NCI-H1105 treated with DMSO at 0.1 percent for 48 hours (cell line): ENCODE measurements around the gene MTF1.

Experiments used
- DNase-seq: peaks from one replicate; lab custom pipeline; 2025; lab: John Stamatoyannopoulos, UW

The MTF1 gene

DNA sequence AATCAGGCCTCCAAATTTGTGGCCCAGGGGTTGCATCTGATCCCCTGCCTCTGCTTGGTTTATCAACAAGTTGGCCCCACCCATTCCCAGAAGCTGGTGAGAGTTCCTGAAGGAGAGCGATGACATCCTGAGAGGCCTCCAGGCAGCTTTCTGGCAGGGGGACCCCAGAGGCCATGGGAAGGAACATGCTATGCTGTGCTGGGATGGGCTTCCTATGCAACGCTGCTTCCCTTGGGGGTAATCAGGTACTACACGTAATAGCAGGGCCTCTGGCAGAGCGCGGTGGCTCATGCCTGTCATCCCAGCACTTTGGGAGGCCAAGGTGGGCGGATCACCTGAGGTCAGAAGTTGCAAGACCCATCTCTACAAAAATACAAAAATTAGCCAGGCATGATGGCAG, 8.4 kb upstream of the MTF1 start:
- DNase-seq, result no peak

DNA sequence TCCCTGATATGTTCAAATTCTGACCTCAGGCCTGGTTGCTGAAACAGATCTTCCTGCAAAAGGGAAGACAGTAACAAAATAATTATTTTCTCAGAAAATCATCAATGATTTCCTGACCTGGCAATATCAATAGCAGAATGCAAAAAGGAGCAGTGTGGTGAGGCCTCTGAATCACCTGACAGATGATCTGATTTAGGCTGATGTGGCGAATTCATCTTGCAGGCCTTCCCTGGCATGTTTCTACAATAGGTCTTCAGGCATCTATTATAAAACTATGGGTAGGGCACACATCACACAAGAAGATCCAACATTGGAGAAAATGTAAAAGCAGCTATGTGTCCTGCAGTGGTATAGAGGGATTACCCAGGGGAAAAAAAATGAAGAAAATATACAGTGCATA, 7.1 kb upstream of the MTF1 start:
- no peak for DNase-seq

DNA sequence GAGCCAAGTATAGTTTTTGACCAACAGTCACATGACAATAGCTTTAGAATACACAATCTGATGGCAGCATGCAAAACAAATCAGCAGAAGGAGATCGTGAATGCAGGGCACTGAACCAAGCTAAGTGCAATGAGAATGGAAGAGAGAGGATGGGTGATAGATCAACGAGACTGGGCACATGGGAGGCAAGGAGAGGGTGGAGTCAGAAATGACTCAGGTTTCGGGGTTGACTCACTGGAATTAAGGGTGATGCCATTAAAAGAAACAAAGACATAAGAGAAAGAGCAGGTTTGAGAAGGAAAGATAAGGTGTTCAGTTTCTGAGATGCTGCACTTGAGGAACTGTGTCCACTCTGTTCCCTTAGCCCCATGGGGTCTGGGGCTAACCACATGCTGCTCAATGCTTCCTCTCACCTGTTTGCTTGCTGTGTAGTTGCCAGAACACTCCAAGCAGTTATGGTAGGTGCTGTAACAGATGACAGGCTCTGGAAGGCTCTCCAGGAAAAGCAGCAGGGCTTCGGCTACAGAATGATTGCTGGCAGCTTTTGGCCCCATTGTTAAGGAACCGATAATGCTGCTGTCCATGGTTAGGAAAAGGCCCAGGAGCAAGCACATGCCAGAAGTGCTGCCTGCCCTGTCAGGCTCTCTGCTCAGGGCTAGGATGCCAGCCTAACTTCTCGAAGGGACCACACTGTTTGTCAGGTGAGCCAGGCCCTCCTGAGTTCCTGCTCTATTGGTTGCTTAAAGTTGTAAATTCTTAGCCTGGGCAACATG, 6.1 kb upstream of the MTF1 start:
- DNase-seq, result no peak

DNA sequence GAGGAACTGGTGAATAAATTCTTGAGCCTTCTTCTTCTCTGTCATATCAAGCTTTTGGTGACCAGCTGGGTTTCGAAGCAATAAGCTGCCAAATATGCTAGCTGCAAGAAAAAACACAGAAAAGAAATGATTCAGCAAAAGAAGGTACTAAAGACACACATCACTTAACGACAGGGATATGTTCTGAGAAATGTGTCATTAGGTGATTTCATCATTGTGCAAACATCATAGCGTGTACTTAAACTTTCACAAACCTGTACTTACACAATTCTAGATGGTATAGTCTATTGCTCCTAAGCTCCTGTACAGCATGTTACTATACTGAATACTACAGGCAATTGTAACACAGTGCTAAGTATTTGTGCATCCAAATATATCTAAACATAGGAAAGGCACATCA, 2.9 kb upstream of the MTF1 start:
- DNase-seq, result no peak

DNA sequence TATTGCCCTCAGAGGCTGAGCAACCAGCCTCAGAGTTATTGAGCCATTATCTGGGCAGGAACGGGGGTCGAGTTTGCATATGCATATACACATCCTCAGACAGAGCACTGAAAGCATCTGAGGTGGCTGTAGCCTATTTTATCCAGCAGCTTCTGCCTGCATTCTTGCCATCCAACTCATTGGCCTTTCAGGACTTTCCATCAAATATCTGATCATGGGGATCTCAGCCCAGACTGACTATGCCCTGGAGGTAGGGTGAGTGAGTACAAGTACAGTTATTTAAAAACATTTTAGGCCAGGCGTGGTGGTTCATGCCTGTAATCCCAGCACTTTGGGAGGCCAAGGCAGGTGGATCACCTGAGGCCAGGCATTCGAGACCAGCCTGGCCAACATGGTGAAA, 1.8 kb upstream of the MTF1 start:
- no peak for DNase-seq

DNA sequence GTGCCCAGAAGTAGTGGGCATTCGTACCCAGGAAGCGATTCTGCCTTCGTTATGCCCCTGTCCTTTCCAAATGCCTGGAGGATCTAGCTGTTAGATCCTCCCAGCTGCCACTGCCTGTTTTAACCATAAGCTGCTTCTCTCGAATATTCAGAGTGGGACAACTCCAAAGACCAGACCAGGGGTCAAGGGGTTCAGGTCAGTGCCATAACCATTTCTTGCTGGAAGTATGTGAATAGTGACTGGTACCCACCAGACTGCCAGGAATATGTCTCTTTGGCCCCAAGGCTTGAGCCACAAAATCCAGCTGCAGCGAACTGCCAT, 914 bp upstream of the MTF1 start:
- DNase-seq, result no peak

DNA sequence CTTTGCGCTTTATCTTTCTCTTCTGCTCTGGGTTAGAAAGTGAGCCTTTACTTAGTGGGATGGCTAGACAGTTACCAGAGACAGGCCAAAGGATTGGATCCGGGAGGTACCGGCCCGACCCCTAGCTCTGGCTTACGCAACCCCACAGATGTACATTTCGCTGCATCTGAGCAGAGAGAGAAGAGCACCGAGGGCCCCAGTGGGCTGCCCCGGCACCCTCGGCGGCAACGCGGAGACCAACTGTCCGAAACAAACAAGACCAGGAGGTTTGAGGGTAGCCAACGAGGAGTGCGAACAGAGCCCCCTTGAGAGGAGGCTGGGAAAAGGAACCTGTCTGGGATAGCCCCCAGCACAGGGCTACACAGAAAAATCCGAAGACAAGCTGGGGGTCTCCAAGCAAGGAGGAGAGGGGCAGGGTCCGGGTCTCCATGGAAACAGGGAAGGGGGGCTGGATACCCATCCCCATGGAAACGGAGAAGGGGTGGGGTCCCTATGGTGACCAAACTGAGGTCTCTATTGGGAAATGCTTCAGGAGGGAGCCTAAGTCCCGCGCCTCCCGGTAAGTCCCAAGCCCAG, 373 bp downstream of the MTF1 start:
- DNase-seq, result no peak

DNA sequence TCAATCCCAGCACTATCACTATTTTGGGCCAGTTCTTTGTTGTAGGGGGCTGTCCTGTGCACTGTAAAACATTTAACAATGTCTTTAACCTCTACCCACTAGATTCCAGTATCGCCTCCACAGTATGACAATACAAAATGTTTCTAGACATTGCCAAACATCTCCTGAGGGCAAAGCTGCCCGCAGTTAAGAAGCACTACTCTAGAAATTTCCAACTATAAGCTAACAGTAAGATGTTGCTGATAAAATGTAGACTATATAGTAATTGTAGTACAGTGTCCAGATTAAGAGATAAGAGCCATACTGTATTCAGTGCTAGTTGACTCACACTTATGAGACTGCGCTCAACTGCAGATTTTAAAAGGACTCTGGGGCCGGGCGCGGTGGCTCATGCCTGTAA, 5.0 kb downstream of the MTF1 start:
- no peak for DNase-seq

DNA sequence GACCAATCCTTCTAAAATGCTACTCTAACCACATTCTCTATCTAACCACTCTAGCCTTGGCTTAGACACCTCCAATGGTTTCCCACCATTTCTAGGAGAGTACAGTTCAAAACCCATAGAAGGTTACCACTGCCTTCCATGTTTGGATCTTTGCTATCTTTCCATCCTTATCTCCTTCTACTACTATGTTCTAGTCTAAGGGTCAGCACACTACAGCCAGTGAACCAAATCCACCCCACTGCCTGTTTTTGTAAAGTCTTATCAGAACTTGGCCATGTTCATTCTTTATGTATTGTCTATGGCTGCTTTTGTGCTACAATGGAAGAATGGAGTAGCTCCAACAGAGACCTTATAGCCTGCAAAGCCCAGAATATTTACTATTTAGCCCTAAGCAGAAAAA, 6.2 kb downstream of the MTF1 start:
- no peak for DNase-seq

DNA sequence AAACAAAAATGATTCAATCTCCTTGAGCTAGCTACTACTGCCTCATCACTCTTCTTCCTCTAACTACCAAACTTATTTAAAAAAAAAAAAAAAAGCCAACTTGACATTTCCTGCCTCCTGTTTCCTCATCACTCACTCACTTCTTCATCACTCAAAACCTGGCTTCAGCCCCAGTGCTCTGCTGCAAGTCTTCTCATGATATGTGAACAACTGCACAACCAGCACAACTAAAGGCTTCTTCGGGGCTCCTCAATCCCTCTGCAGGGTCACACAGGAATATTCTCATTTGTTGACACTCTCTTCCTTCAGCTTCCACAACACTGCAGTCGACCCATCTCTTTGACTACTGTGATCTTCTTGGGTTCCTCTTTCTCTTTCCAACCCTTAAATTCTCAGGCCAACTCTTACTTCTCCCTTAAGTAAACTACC, 7.6 kb downstream of the MTF1 start:
- DNase-seq, result no peak

DNA sequence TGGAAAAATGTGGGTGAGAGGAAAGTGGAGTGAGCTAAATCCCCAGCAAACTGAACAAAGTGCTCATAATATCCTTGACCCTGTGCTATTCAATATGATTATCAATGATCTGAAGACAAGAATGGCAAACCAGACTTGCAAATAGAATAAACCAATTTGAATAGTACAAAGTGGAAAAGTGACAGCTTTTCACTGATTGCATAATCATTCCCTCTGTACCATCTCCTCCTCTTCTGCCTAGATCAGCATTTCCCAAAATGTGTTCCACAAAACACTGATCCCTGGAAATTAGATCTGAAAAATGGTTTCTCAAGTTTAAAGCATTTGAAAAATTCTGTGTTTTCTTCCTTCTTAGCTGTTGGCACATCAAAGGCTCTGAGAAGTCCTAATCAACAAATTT, 8.1 kb downstream of the MTF1 start:
- DNase-seq, result no peak

DNA sequence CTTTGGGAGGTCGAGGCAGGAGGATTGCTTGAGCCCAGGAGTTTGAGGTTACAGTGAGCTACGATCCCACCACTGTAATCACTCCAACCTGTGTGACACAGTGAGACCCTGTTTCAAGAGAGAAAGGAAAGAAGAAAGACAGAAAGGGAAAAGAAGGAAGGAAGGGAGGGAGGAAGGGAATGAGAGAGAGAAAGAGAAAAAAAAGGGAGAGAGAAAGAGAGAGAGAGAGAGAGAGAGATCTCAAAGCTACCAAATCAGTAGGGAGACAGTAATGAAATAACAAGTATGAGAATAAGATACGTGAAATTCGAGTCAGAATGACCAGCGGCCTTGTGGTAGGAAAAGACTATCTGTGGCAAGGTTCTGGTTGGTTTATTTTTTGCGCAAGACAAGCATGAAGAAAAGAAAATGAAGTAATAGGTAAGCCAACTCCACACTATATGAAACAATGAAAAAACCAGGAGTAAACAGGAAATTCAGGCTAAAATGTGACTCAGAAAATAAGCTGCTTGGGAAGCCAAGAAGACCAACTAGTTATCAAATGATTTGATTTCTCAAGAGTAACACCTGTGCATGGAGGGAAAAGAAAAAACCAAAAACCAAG, 8.9 kb downstream of the MTF1 start:
- no peak for DNase-seq

DNA sequence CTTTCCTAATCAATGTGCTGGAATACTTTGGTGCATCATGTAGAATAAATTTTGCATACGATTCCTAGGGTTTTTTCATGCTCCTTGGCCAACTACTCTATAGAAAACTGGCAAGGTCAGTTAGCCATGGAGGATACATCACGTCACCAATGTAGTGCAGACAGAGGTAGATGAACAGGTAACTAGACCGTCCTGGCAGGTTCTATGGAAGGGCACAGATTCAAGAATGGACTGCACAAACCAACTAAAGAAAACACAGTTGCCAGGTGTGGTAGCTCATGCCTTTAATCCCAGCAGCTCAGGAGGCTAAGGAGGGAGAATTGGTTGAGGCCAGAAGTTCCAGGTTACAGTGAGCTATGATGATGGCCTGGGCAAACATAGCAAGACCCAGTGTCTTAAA, 9.9 kb downstream of the MTF1 start:
- DNase-seq, result no peak

DNA sequence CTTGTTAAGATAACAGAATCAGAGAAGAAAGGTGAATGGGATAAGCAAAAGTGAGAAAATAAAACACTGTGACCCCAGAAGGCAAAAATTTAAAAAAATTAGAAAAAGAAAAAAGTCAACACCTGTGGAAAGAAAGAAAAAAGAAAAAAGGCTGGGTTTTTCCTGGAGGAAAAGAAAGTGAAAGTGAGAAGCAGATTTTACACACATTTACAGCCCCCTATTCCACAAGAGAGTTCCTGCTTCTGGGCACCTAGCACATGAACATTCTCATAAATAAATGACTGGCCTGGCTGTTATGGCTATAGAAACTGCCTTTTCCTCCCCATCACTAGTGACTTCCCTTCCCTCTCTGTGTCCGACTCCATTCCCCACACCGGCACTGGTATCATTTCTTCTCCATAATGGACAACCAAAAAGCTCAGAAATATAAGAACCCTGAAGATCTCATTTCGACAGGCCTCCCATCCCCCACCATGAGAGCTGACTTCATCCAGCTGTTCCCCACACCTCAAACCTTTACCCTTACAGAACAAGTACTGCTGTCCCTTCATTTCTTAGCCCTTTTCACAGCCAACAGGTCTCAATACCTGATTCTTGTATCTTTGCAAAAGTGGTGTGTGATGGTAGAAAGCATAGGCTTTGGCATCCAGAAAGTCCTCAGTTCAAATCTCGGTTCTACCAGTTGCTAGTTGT, 12.6 kb downstream of the MTF1 start:
- DNase-seq, result no peak

DNA sequence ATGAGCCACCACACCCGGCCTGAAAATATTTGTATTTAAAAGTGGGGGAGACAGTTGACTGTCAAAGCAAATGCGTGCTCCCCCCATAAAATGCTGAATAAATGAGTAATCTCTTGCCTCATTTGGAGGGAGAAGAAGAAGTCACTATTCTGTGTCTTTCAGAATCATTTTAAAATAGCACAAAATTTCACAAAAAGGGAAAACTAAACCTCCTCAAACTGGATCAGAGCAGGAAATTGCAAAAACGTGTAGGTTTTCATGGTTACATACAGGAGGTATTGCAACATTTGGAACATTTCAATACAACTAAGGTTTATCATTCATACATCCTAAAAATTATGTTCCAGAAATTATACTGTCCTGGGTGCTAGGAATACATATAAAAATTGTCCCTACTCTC, 13.6 kb downstream of the MTF1 start:
- no peak for DNase-seq

DNA sequence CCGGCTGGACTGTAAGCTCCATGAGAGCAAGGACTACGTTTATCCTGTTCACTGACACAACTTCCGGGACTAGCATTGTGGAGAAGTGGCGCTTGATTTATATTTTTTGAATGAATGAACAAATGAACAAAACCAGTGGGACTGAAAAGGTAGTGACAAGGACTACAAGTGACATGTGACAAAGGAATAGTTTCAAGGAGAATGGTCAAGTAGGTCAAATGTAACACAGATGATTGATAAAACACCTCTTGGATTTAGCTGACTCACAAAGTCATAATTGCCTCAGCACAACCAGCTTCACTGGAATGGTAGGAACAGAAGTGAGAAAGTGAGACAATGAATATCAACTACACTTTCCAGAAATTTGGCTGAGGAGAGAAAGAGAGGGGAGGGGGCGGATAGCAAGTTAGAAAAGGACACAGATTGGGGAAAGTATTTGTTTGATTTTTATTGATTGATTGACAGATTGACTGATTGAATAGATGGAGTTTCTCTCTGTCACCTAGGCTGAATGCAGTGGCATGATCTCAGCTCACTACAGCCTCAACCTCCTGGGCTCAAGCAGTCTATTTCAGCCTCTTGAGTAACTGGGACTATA, 14.2 kb downstream of the MTF1 start:
- no peak for DNase-seq

DNA sequence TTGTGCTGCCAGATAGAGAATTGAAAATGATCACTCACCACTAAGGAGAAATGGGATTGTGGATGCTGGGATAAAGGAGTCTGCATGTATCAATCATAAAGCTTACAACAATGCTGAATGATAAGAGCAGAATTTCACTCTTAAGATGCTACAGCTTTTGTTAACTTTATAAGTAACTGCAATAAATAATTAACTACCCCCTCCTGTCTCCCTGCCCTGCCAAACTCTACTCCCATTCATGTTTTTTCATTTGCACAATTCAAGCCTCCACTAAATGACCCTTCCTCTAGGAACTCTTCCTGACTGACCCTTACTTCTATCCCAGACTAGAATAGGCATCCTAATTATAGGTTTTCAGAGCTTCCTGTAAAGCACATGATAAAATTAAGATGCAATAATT, 14.9 kb downstream of the MTF1 start:
- no peak for DNase-seq

DNA sequence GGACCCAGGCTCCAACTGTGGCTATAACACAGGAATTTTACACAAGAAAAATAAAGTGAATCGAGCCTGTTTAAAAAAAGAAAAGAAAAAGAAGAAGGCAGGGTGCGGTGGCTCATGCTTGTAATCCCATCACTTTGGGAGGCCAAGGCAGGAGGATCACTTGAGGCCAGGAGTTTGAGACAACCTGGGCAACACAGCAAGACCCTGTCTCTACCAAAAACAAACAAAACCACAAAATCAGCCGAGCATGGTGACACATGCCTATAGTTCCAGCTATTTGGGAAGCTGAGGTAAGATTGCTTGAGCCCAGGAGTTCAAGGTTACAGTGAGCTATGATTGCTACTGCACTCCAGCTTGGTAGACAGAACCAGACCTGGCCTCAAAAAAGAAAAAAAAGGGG, 17.7 kb downstream of the MTF1 start:
- DNase-seq, result no peak

DNA sequence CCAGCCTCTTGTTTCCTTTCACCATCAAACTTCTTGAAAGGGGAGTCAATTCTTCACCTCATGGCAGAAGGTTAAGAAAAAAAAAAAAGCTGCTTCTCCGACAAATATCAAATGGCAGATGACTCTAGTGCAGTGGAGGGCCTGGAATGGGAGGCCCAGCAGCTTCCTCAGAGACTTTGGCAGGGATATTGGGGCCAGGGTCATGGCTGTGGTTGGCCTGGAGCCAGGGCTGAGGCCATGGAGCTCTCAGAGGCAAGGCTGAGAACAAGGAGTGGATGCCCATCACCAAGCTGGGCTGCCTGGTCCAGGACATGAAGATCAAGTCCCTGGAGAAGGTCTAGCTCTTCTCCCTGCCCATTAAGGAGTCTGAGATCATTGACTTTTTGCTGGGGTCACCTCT, 18.7 kb downstream of the MTF1 start:
- DNase-seq, result no peak

DNA sequence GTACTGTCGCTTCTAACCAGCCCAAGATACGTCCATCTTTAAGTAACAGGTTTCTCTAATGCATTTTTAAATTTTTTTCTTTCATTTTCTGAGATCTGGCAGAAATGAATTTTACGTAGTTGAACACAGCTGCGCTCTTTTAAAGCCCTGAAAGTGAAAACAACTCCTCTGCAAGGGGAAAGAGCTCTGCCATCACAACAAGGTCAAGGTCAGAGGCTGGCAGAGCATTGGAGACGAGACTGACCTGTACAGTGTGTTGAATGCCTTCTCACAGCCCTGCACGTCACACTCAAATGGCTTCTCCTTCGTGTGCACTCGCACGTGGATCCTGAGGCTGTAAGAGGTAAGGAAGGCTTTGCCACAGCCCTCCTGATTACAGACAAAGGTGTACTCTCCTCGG, 19.7 kb downstream of the MTF1 start:
- no peak for DNase-seq

DNA sequence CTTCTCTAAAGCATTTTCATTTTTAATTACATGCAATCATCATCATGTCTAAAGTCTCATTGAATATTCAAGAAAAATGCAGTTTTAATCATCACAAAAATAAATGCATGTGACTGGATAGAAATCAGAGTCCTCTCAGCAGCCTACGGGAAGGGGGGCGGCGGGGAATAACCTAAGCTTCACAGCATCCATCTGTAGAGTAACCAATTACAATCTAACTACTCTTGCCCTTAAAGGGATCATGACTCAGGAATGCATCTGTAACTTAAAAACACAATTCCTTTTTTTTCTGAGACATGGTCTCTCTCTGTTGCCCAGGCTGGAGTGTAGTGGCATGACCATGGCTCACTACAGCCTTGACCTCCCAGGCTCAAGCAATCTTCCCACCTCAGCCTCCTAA, 22.6 kb downstream of the MTF1 start:
- DNase-seq, result no peak

DNA sequence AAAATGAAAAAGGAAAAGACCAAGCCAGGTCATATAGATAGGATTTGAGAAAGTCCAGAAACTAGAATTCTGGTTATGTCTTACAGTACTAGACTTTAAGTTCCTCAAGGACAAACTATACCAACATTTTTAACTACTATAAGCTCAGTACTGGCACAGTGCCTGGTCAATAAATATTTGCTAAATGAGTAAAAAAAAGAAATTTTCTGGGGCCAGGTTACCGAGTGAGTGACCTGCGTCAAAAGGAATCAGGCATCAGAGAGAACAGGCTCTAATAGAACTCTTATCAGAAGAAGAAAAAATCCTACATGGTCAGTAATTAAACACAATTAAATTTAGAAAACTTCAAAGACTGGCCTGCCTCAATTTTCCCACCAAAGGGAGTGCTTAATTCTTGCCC, 27.6 kb downstream of the MTF1 start:
- no peak for DNase-seq

DNA sequence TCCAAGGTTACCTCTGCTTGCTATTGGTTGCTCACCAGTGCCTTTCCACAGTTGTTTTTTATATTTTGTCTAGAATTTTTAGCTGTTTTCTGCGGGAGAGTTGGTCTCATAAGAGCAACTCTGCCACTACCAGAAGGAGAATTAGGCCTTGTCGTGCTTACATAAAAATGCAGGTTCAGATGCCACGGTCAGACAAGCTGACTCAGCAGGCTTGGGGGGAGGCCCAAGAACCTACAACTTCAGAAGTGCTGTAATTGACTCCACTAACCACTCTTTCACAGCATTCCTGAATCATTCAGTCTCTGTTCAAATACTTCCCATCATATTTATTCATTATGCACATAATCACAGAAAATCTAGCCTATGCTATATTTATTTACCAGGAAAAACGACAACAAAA, 28.3 kb downstream of the MTF1 start:
- no peak for DNase-seq
